Measurements from ENCODE around the gene BMP3.

DNA sequence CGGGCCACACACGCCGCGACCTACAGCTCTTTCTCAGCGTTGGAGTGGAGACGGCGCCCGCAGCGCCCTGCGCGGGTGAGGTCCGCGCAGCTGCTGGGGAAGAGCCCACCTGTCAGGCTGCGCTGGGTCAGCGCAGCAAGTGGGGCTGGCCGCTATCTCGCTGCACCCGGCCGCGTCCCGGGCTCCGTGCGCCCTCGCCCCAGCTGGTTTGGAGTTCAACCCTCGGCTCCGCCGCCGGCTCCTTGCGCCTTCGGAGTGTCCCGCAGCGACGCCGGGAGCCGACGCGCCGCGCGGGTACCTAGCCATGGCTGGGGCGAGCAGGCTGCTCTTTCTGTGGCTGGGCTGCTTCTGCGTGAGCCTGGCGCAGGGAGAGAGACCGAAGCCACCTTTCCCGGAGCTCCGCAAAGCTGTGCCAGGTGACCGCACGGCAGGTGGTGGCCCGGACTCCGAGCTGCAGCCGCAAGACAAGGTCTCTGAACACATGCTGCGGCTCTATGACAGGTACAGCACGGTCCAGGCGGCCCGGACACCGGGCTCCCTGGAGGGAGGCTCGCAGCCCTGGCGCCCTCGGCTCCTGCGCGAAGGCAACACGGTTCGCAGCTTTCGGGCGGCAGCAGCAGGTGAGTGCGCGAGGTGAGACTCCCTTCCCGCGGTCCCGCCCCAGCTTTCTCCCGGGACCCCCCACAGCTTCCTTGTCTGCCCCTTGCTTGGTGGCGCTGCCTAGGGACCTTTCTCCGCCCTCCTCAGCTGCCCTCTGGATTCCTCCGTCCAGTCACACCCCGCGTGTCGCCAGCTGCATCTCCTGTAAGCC lies 678 bp downstream of the BMP3 start:
- TF ChIP-seq, protein P1, sequence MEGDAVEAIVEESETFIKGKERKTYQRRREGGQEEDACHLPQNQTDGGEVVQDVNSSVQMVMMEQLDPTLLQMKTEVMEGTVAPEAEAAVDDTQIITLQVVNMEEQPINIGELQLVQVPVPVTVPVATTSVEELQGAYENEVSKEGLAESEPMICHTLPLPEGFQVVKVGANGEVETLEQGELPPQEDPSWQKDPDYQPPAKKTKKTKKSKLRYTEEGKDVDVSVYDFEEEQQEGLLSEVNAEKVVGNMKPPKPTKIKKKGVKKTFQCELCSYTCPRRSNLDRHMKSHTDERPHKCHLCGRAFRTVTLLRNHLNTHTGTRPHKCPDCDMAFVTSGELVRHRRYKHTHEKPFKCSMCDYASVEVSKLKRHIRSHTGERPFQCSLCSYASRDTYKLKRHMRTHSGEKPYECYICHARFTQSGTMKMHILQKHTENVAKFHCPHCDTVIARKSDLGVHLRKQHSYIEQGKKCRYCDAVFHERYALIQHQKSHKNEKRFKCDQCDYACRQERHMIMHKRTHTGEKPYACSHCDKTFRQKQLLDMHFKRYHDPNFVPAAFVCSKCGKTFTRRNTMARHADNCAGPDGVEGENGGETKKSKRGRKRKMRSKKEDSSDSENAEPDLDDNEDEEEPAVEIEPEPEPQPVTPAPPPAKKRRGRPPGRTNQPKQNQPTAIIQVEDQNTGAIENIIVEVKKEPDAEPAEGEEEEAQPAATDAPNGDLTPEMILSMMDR (conservative IDR thresholded peaks at IDR 0.05) = no peak
- TF ChIP-seq ZFX (IDR thresholded peaks at IDR 0.05) = no peak

Data from C4-2B (cell line).